ENCODE data around the gene CSTF2T.

GRCh38 chr10:51707821-51708424 is 8.5 kb upstream of the CSTF2T start:
- no peak for TF ChIP-seq CTCF (IDR thresholded peaks at IDR 0.05; ENCODE audit: low read depth, low read length, poor library complexity, severe bottlenecking)
- no peak for TF ChIP-seq EZH2phosphoT487 (IDR thresholded peaks at IDR 0.05; ENCODE audit: borderline replicate concordance, low read length)

Measured in DOHH2 (cell line).